CD14-positive monocyte (primary cell): Measurements from ENCODE around the gene GAK. TPM values are rescaled to one million over a fixed set of nuclear protein-coding genes. Genes with fewer than 3 reads are reported as not detected.
A peak's percentile ranks its signal among the peaks of the same experiment; 100 is the strongest.

Source experiments
- DNase-seq, 3 donors: peaks; one replicate each; pipeline ENCODE4 v3.0.0-alpha.2; 2011 to 2022
- H2AFZ ChIP-seq: 2 replicates; pipeline ENCODE4 v1.6.0; 2012; ENCODE audit warnings: mild to moderate bottlenecking, low read depth, low read length, inconsistent platforms; ENCODE audit not compliant: insufficient read depth, poor library complexity, severe bottlenecking
- H3K27ac ChIP-seq, 2 donors: 1 replicate in 1 of 2; 2 replicates in 1 of 2; pipeline ENCODE4 v1.5.1; 2012 to 2013; ENCODE audit warnings: low read length in 2 of 2, control low read depth in 1 of 2, inconsistent platforms in 1 of 2, low read depth in 1 of 2, mild to moderate bottlenecking in 1 of 2
- H3K27me3 ChIP-seq, 2 donors: one replicate each; pipeline versions ENCODE4 v1.6.0 to v1.6.1; 2011 to 2013; ENCODE audit warnings: low read length in 2 of 2; ENCODE audit not compliant: control insufficient read depth in 2 of 2, insufficient read depth in 2 of 2
- H3K36me3 ChIP-seq, 2 donors: replicated peaks in 1 of 2; 1 replicate in 1 of 2; 2 replicates in 1 of 2; pipeline versions ENCODE4 v1.5.1 to v1.6.1; 2012 to 2013; ENCODE audit warnings: low read length in 2 of 2, control low read depth in 1 of 2, inconsistent platforms in 1 of 2, mild to moderate bottlenecking in 1 of 2; ENCODE audit not compliant: insufficient read depth in 2 of 2, control insufficient read depth in 1 of 2
- H3K4me1 ChIP-seq, 2 donors: 1 replicate in 1 of 2; 2 replicates in 1 of 2; pipeline versions ENCODE4 v1.5.1 to v1.6.1; 2012 to 2013; ENCODE audit warnings: low read length in 2 of 2, control low read depth in 1 of 2, inconsistent platforms in 1 of 2, mild to moderate bottlenecking in 1 of 2, moderate library complexity in 1 of 2; ENCODE audit not compliant: insufficient read depth in 2 of 2, control insufficient read depth in 1 of 2
- H3K4me2 ChIP-seq: replicated peaks from 2 replicates; pipeline ENCODE3; 2012; ENCODE audit warnings: low read length, moderate library complexity, mild to moderate bottlenecking; ENCODE audit not compliant: poor library complexity, severe bottlenecking; ENCODE audit errors: extremely low read depth
- H3K4me3 ChIP-seq, 3 experiments: fragments of 200-600 bp in 1 of 3; sonication (generic) in 1 of 3; replicated peaks in 1 of 3; 1 replicate in 2 of 3; 2 replicates in 1 of 3; pipeline ENCODE4 v1.5.1; 2011 to 2013; ENCODE audit warnings: low read length in 3 of 3, mild to moderate bottlenecking in 3 of 3, control low read depth in 2 of 3, low read depth in 2 of 3, inconsistent platforms in 1 of 3, moderate library complexity in 1 of 3
- H3K79me2 ChIP-seq: 2 replicates; pipeline ENCODE4 v1.6.0; 2012; ENCODE audit warnings: mild to moderate bottlenecking, control low read depth, inconsistent platforms, low read length, moderate library complexity; ENCODE audit not compliant: insufficient read depth
- H3K9ac ChIP-seq: 2 replicates; pipeline ENCODE4 v1.6.0; 2017; ENCODE audit warnings: low read length, mild to moderate bottlenecking; ENCODE audit not compliant: insufficient read depth, poor library complexity, severe bottlenecking
- H3K9me3 ChIP-seq, 2 donors: replicated peaks in 1 of 2; 1 replicate in 1 of 2; 2 replicates in 1 of 2; pipeline versions ENCODE4 v1.5.1 to v1.6.1; 2012 to 2013; ENCODE audit warnings: low read length in 2 of 2, control low read depth in 1 of 2; ENCODE audit not compliant: control insufficient read depth in 1 of 2, insufficient read depth in 1 of 2
- H4K20me1 ChIP-seq: 2 replicates; pipeline ENCODE4 v1.6.0; 2012; ENCODE audit warnings: mild to moderate bottlenecking, low read length, control low read depth, moderate library complexity; ENCODE audit not compliant: insufficient read depth
- H3K27ac Mint-ChIP-seq, 7 donors: one replicate each; pipeline ENCODE4 v1.8.0; 2020; ENCODE audit warnings: mild to moderate bottlenecking in 7 of 7, mixed read lengths in 7 of 7, moderate library complexity in 6 of 7, inconsistent platforms in 2 of 7
- H3K27me3 Mint-ChIP-seq, 3 donors: one replicate each; pipeline ENCODE4 v1.8.0; 2021 to 2022; ENCODE audit warnings: low read depth in 3 of 3, mild to moderate bottlenecking in 3 of 3, mixed read lengths in 3 of 3, moderate library complexity in 3 of 3, inconsistent platforms in 1 of 3
- H3K36me3 Mint-ChIP-seq, 2 donors: one replicate each; pipeline ENCODE4 v1.8.0; 2020; ENCODE audit warnings: mixed read lengths in 2 of 2, inconsistent platforms in 1 of 2, mild to moderate bottlenecking in 1 of 2
- H3K4me1 Mint-ChIP-seq: one replicate; pipeline ENCODE4 v1.8.0; 2020; ENCODE audit warnings: mild to moderate bottlenecking, mixed read lengths
- H3K4me3 Mint-ChIP-seq, 2 donors: one replicate each; pipeline ENCODE4 v1.8.0; 2020; ENCODE audit warnings: mild to moderate bottlenecking in 2 of 2, mixed read lengths in 2 of 2, moderate library complexity in 1 of 2
- H3K9me3 Mint-ChIP-seq, 7 donors: one replicate each; pipeline ENCODE4 v1.8.0; 2020 to 2022; ENCODE audit warnings: mixed read lengths in 7 of 7, mild to moderate bottlenecking in 6 of 7, moderate library complexity in 6 of 7, inconsistent platforms in 2 of 7
- WGBS: methylation state at CpG from one replicate; pipeline ENCODE4 v1.1.5; 2013; ENCODE audit warnings: missing lambda C conversion rate; ENCODE audit not compliant: insufficient coverage; 5-methylcytosine and 5-hydroxymethylcytosine counted together
- intact Hi-C, 2 donors: fragments of 100-400 bp; cut with micrococcal nuclease; formaldehyde crosslinking; loops; one replicate each; pipeline versions ENCODE4 v1.15.0 to v1.15.1; 2023
- polyA plus RNA-seq, 3 donors: library from polyadenylated mRNA; depleted of rRNA in 1 of 3; unstranded in 2 of 3; stranded (reverse) in 1 of 3; fragments of 300-500 nt in 2 of 3; fragments of >200 nt in 1 of 3; fragmentation: Illumina TruSeq in 2 of 3; gene quantifications; 1 replicate in 2 of 3; 2 replicates in 1 of 3; pipeline ENCODE4 v1.2.3, GENCODE V29; 2012 to 2021
- TF ChIP-seq, protein P1 (sequence below): fragments of 200-600 bp; IDR thresholded peaks from one replicate; pipeline ENCODE4 v1.8.0; 2022; ENCODE audit warnings: antibody characterized with exemption, mild to moderate bottlenecking

Gene GAK
- polyA plus RNA-seq, 3 donors = 40.3 to 88.7 (median 54.9) TPM

DNA sequence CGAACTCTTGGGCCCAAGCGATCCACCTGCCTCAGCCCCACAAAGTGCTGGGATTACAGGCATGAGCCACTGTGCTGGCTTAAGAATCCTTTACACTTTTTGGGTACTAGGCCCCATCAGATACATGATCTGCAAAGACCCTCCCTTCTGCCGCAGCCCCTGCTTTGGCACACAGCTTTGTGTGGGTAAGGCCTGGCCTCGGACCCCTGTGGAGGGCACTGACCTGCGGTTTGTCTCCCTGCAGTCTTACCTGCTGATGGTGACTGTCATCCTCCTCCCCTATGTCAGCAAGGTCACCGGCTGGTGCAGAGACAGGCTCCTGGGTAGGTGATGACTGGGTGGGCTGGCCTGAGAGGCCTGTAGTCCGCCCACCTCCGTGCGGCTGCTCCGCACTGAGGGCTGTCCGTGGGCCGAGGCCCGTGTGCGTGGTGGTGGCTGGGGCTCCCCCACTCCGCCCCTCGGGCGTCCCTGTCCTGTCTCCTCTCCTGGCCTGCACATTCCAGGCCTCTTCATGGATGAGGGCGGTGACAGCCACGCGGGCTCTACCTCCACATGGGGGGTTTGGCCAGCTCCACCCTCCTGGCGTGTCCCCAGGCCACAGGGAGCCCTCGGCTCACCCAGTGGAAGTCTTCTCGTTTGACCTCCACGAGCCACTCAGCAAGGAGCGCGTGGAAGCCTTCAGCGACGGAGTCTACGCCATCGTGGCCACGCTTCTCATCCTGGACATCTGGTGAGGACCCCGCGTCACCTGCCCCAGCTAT, 23.2 kb upstream of the GAK start:
- TF ChIP-seq, protein P1, sequence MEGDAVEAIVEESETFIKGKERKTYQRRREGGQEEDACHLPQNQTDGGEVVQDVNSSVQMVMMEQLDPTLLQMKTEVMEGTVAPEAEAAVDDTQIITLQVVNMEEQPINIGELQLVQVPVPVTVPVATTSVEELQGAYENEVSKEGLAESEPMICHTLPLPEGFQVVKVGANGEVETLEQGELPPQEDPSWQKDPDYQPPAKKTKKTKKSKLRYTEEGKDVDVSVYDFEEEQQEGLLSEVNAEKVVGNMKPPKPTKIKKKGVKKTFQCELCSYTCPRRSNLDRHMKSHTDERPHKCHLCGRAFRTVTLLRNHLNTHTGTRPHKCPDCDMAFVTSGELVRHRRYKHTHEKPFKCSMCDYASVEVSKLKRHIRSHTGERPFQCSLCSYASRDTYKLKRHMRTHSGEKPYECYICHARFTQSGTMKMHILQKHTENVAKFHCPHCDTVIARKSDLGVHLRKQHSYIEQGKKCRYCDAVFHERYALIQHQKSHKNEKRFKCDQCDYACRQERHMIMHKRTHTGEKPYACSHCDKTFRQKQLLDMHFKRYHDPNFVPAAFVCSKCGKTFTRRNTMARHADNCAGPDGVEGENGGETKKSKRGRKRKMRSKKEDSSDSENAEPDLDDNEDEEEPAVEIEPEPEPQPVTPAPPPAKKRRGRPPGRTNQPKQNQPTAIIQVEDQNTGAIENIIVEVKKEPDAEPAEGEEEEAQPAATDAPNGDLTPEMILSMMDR = no peak
- H3K9me3 Mint-ChIP-seq = peaks cover 0 to 6% (median 0%) of the 10 kb centered on the region in 7 donors
- H2AFZ ChIP-seq = no peak overlapping the region
- H3K79me2 ChIP-seq = no peaks in the 10 kb centered on the region
- intact Hi-C loops = no loop called here
- no peaks in the 10 kb centered on the region for H3K4me1 Mint-ChIP-seq
- H3K27ac ChIP-seq = no peak overlapping the region
- no peaks in the 10 kb centered on the region for H3K9me3 ChIP-seq
- peaks cover 46 to 80% of the 10 kb centered on the region in 2 donors for H3K36me3 Mint-ChIP-seq
- H3K4me3 Mint-ChIP-seq = no peak overlapping the region
- H3K9ac ChIP-seq = no peak overlapping the region
- H4K20me1 ChIP-seq = peaks cover 18% of the 10 kb centered on the region
- H3K4me2 ChIP-seq = no peak overlapping the region
- H3K27me3 ChIP-seq = no peaks in the 10 kb centered on the region
- H3K4me1 ChIP-seq = no peaks in the 10 kb centered on the region
- no peak for DNase-seq
- H3K4me3 ChIP-seq = no peak overlapping the region
- H3K27ac Mint-ChIP-seq = no peak overlapping the region
- WGBS = 95% methylated on average over 25 of the region's 33 CpGs
- no peaks in the 10 kb centered on the region for H3K27me3 Mint-ChIP-seq
- peaks cover 44 to 91% of the 10 kb centered on the region in 2 donors for H3K36me3 ChIP-seq

DNA sequence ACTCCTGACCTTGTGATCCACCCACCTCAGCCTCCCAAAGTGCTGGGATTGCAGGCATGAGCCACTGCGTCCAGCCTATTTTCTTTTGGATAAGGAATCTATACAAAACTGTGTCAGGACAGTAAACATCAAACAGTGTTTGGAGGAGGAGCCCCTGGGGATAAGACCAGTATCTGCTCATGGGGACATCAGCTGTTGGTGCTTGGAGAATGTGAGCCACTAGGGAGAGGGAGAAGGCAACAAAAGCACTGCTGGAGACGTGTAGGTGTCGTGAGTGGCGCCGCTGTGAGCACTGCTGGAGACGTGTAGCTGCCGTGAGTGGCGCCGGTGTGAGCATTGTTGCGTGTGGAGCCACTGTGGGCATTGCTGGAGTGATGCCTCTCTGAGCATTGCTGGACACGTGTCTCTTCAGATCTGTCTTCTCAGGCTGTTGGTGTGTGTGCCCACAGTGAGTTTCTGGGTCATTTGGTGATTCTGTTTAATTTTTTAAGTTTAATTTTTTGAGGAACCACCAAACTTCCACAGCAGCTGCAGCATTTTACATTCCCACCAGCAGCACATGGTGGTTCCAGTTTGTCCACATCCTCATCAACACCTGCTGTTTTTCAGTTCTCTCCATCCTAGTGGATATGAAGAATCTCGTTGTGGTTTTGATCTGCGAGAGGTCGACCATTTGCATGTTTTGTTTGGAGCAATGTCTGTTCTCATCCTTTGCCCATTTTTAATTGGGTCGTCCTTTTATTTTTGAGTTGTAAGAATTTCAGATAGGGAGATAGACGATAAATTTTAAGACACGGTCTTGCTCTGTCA, 22.3 kb upstream of the GAK start:
- no peak overlapping the region for H3K9ac ChIP-seq
- no peak overlapping the region for H2AFZ ChIP-seq
- Mint-ChIP-seq H3K4me3 (no peak overlapping the region), H3K36me3 (peaks cover 50 to 79% of the 10 kb centered on the region in 2 donors), H3K4me1 (no peaks in the 10 kb centered on the region), H3K9me3 (peaks cover 0 to 6% (median 0%) of the 10 kb centered on the region in 7 donors), H3K27ac (peak overlapping the region in 1 of 7 donors; percentile 2), H3K27me3 (no peaks in the 10 kb centered on the region)
- no peaks in the 10 kb centered on the region for H3K79me2 ChIP-seq
- H3K27me3 ChIP-seq = no peaks in the 10 kb centered on the region
- DNase-seq = no peak
- H3K36me3 ChIP-seq = peaks cover 46 to 82% of the 10 kb centered on the region in 2 donors
- WGBS = 99% methylated on average over 10 of the region's 17 CpGs
- no peak overlapping the region for H3K4me3 ChIP-seq
- TF ChIP-seq, protein P1 = no peak
- H3K4me1 ChIP-seq = no peaks in the 10 kb centered on the region
- peaks cover 17% of the 10 kb centered on the region for H4K20me1 ChIP-seq
- H3K4me2 ChIP-seq = no peak overlapping the region
- intact Hi-C loops = no loop called here
- H3K27ac ChIP-seq = no peak overlapping the region
- H3K9me3 ChIP-seq = no peaks in the 10 kb centered on the region
